LNCAP (cell line): ENCODE data around the gene MRPL24.

Experiments
- CTCF ChIP-seq: fragments of 450-650 bp; IDR thresholded peaks from 2 replicates; pipeline ENCODE4 v1.5.1; 2017; ENCODE audit warnings: mild to moderate bottlenecking

The MRPL24 gene

DNA sequence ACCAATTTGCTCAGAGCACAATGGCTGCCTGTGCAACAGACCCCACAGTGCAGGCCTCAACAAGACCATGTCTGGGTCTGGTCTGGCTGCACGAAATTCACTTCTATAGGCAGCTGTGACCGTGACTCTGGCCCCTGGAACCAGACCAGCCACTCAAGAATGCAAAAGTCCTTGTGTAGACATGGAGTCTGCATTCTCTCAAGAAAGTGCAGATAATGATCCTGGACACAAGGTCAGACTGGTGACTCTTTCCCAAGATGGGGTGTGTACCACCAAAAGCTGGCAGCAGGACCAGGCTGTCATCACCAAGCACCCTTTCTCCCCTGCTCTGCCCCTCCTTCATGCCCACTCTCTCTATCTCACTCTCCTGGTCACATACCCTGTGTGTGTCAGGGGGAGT is 19.8 kb downstream of the MRPL24 start:
- no peak for TF ChIP-seq CTCF

DNA sequence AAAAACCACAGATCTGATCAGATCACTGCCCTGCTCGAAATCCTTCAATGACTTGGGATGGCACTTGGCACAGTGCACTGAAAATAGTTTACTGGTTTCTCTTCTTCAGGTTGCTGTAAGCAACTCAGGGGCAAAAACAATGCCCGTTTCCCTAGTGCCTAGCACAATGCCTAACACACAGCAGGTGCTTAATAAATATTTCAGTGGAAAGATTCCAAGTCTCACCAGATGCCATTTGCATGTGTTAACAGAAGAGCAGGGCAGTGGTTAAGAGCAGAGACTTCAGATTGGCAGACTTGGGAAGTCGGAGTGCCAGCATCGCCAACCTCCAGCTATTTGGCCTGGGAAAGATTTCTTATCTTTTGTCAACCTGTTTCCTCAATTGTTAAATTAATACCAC is 23.5 kb downstream of the MRPL24 start:
- TF ChIP-seq CTCF, result no peak

GRCh38 chr1:156714830-156715229 is 26.1 kb downstream of the MRPL24 start:
- no peak for TF ChIP-seq CTCF

GRCh38 chr1:156712626-156713025 is 28.3 kb downstream of the MRPL24 start:
- no peak for TF ChIP-seq CTCF

GRCh38 chr1:156711011-156711817 is 29.7 kb downstream of the MRPL24 start:
- TF ChIP-seq CTCF, result no peak

DNA sequence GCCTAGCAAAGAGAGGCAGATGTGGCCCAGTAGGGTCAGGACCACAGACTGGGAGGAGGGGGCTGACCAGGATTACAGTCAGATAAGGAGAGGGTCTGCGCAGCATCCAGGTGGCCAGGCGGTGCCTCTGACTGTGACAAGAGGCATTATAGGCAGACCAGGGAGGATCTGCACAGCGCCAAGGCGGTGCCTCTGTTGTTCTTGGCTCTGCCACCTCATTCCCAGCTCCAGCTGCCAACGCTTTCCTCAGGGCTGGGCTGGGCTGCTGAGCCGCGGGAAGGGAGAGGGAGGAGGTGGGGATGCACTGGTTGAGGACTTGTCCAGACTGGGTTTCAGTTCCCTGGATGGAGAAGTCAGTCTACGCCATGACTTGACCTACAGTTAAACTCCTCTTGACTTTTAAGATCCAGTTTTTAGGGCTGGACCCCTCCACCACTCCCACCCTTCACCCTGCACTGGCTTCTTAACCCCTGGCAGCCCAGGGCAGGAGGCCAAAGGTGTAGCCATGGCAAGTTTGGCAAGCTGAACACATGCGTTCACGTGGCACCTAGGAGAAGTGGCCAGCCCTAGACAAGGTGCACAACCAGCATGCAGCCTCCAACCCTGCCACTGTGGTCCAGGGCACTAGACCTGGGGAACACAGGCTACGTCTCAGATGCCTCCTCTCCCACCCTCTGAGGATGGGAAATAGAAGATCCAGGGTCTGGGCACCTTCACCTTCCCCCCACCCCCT is 31.0 kb downstream of the MRPL24 start:
- no peak for TF ChIP-seq CTCF

DNA sequence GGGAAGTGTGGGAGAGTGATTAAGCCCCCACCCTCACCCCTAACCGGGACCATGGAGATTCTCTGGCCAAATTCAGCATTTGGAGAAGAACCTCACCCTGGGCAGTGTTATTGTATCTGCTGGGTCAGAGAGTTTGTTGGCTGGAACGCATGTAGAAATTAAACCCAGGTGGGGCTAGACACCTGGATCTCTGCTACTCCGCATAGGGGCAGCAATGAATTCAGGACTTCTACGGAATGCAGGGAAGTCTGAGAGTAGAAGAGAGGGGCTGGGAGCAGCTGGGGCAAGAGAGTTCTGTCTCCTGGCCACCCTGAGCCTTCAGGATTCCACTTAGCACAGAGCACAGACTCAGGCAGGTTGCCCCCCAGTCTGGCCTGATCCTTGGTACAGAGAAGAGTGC is 31.9 kb downstream of the MRPL24 start:
- no peak for TF ChIP-seq CTCF
